Ovary (tissue), 9 donors: ENCODE results near the gene YTHDF1. TPM values are rescaled to one million over a fixed set of nuclear protein-coding genes. Genes with fewer than 3 reads are reported as not detected.

Experiments used
- DNase-seq, 5 donors: peaks; one replicate each; pipeline ENCODE4 v3.0.0-alpha.2; 2019 to 2020
- H3K27ac ChIP-seq, 2 donors: fragments of 200-600 bp; one replicate each; pipeline versions ENCODE4 v1.5.1 to v1.8.0; 2019 to 2022
- H3K27me3 ChIP-seq: fragments of 200-600 bp; one replicate; pipeline ENCODE4 v1.8.0; 2022
- H3K36me3 ChIP-seq: fragments of 200-600 bp; sonication (generic); one replicate; pipeline ENCODE4 v1.5.1; 2019
- H3K4me1 ChIP-seq: one replicate; pipeline ENCODE4 v1.8.1; 2013; ENCODE audit warnings: mild to moderate bottlenecking, moderate library complexity; ENCODE audit not compliant: insufficient read depth
- H3K4me3 ChIP-seq: fragments of 200-600 bp; sonication (generic); one replicate; pipeline ENCODE4 v1.5.1; 2017
- H3K9me3 ChIP-seq, 2 donors: fragments of 200-600 bp in 1 of 2; sonication (generic) in 1 of 2; one replicate each; pipeline versions ENCODE4 v1.5.1 to v1.8.1; 2013 to 2019; ENCODE audit warnings: mild to moderate bottlenecking in 1 of 2, moderate library complexity in 1 of 2
- CTCF ChIP-seq, 3 donors: fragments of 450-650 bp in 2 of 3; fragments of 200-600 bp in 1 of 3; IDR thresholded peaks; one replicate each; pipeline versions ENCODE4 v1.5.1 to v1.8.0; 2016 to 2022; ENCODE audit warnings: antibody characterized with exemption in 3 of 3, mild to moderate bottlenecking in 1 of 3
- EP300 ChIP-seq: sonication (generic); formaldehyde crosslinking; IDR thresholded peaks from one replicate; pipeline ENCODE4 v1.6.1; 2017; ENCODE audit warnings: antibody characterized with exemption
- POLR2A ChIP-seq: fragments of 450-650 bp; IDR thresholded peaks from one replicate; pipeline ENCODE4 v1.6.1; 2017; ENCODE audit warnings: antibody characterized with exemption, mild to moderate bottlenecking, moderate library complexity
- WGBS, 3 donors: extraction: QIAGEN DNeasy Blood & Tissue Kit in 1 of 3; methylation state at CpG; one replicate each; pipeline versions ENCODE4 v1.1.5 to v1.1.7; 2013 to 2017; 5-methylcytosine and 5-hydroxymethylcytosine counted together
- intact Hi-C, 4 donors: fragments of 100-400 bp; cut with DNase I; formaldehyde crosslinking; loops; one replicate each; pipeline versions ENCODE4 v1.11.0 to v1.15.1; 2022 to 2023
- polyA plus RNA-seq, 2 donors: library from polyadenylated mRNA; stranded (reverse); fragments of 200-250 nt in 1 of 2; fragments of 350-450 nt in 1 of 2; fragmentation: Illumina TruSeq in 1 of 2; extraction: RNeasy Lipid Tissue Mini Kit (QIAGEN cat#74804) in 1 of 2; gene quantifications; one replicate each; pipeline ENCODE4 v1.2.3, GENCODE V29; 2013 to 2014
- total RNA-seq, 7 donors: library from RNA; depleted of rRNA in 2 of 7; stranded (reverse); fragments of >200 nt in 2 of 7; fragmentation: NEBNext Ultra II Directional in 3 of 7; extraction: Animal tissue kit (Norgen Biotek cat#: 25700) in 3 of 7; gene quantifications; one replicate each; pipeline versions ENCODE4 v1.1.0 to v1.2.4, GENCODE V29; 2016 to 2023
- donor health status: DM: no; HTN: no; CAD: no; lungs with moderate emphysema.
- donor health status: DM: no; HTN: no; CAD: no.
- donor health status: Bipolar disorder and iron deficiency.
- donor health status: DM: yes; HTN: yes; CAD: no.
- donor health status: DM: no; HTN: no; CAD: no.
- donor health status: DM: yes; HTN: yes; CAD: no.

Gene YTHDF1
- total and polyA plus RNA-seq, 9 donors = 17.0 to 39.4 (median 30.5) TPM

DNA sequence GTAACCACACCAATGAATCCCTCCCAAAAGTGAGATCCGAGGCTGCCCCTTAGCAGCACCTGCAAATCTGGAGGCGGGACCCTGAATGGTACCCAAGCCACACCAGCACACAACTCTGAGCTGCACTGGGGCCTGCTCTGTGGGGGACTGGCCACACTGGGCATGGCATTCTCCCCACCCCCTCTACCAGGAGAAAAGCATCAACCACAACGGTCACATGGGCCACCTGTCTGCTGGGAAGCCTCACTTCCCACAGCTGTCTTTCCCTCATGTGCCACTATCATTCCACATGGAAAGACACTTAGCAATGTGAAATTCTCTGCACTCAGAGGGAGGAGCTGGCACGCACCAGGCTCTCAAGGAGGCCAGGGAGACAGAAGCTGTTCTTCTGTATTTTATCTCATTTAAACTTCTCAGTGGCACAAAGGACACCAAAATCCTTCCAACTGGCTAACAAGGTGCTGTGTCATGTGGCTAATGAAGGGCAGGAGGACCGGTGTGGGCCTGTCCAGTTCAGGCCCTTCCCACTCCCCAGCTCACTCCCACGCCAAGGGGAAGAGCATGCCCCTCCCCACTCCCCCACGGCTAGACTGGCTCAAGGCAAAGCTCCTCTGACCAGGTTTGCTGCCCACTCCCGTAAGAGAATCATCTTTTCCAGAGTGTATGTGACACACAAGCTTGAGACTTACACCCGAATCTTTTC, 19.0 kb downstream of the YTHDF1 start:
- WGBS, 3 donors = 46 to 60% (median 52%) methylated on average over 9 of the region's 9 CpGs
- H3K4me1 ChIP-seq = peaks cover 7% of the 10 kb centered on the region
- intact Hi-C loops = no loop called here

DNA sequence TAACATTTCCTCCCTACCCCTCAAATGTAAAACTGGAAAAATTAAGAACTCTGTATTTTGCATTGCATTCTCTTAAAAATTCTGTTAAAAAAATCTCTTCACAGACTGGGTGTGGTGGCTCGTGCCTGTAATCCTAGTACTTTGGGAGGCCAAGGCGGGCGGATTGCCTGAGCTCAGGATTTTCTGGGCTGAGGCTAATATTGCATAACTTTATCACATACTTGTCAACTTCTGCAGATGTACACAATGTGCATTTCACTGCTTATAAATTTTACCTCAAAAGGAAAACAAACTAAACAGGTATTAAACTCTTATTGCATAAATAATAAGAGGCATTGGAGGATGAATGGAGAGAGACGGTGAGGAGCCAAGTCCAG, 21.1 kb downstream of the YTHDF1 start:
- intact Hi-C loops = no loop called here
- Histone ChIP-seq H3K4me1 (peaks cover 7% of the 10 kb centered on the region), H3K9me3 (no peaks in the 10 kb centered on the region), H3K27ac (no peak overlapping the region), H3K36me3 (no peaks in the 10 kb centered on the region), H3K27me3 (no peaks in the 10 kb centered on the region), H3K4me3 (no peak overlapping the region)
- DNase-seq = no peak
- 94 to 97% (median 95%) methylated on average over 4 of the region's 4 CpGs for WGBS, 3 donors
- TF ChIP-seq EP300 (no peak), CTCF (IDR thresholded peaks at IDR 0.05) (no peak), POLR2A (no peak)

More for the DNA sequence above, 19.0 kb downstream of the YTHDF1 start:
- no peaks in the 10 kb centered on the region for H3K36me3 ChIP-seq
- no peak overlapping the region for H3K27ac ChIP-seq
- DNase-seq = peak in 1 of 5 donors; percentile 43
- H3K9me3 ChIP-seq = no peaks in the 10 kb centered on the region
- no peaks in the 10 kb centered on the region for H3K27me3 ChIP-seq
- TF ChIP-seq CTCF (IDR thresholded peaks at IDR 0.05) (no peak), POLR2A (no peak), EP300 (no peak)
- no peak overlapping the region for H3K4me3 ChIP-seq

DNA sequence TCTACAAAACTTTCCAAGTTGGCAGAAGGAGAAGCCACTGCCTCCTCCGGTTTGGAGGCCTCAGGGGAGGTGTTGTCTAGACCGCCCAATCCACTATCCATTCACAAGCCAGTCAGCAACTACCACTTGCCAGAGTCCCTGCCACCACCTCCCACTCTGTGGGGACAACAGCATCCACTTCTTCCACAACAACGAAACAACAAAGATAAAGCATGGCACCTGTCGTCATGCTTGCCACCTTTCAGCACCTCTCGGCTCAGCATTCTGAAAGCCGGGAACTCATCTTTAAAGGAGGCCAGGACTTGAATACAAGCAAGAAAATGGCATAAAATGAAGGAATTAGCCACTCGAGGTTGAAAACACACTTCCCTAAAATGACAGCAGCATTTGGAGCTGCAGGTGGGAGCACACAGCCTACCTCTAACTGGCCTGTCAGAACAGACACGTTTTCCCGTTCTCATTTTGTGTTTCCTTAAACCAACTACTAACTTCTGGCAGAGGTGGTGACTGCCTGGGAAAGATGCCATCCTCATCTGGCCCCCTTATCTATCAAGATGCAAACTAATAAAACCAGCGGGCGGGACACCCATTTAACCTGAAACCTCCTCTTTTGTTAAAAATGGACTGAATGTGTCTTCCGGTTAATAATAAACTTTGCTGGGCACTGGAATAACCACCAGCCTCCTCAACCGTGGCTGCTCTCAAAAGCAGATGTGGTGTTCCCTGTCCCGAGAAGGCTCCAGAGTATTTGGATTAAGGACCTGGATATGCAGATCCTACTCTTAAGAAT, 21.7 kb downstream of the YTHDF1 start:
- WGBS, 3 donors = 80 to 84% (median 84%) methylated on average over 14 of the region's 14 CpGs
- Histone ChIP-seq H3K27ac (no peak overlapping the region), H3K4me3 (no peak overlapping the region), H3K9me3 (no peaks in the 10 kb centered on the region), H3K27me3 (no peaks in the 10 kb centered on the region), H3K4me1 (peaks cover 7% of the 10 kb centered on the region), H3K36me3 (no peaks in the 10 kb centered on the region)
- no peak for DNase-seq
- no peak for TF ChIP-seq CTCF (IDR thresholded peaks at IDR 0.05)
- no peak for TF ChIP-seq POLR2A
- no peak for TF ChIP-seq EP300
- intact Hi-C loops = no loop called here

DNA sequence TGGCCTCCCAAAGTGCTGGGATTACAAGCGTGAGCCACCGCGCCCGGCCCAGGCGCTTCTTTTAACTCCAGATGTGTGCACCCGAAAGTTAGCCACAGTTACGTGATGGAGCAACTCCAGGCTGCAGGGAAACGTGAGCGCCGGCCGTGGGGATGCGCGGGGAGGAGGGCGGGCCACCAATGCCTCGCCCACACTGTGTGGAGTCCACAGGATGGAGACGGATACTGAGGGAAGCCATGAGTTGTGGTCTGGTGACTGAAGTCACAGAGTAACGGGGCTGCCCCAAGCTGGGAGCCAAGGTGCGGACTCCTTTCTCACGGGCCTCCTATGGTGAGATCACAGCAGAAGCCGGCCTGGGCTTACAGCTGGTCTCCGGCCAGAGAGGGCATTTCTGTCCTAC, 23.2 kb downstream of the YTHDF1 start:
- TF ChIP-seq CTCF (IDR thresholded peaks at IDR 0.05) = no peak
- no peak for TF ChIP-seq EP300
- TF ChIP-seq POLR2A = no peak
- no peak overlapping the region for H3K27ac ChIP-seq
- 87 to 92% (median 91%) methylated on average over 21 of the region's 21 CpGs for WGBS, 3 donors
- no peaks in the 10 kb centered on the region for H3K27me3 ChIP-seq
- H3K4me3 ChIP-seq = no peak overlapping the region
- intact Hi-C loops = no loop called here
- H3K9me3 ChIP-seq = no peaks in the 10 kb centered on the region
- no peaks in the 10 kb centered on the region for H3K36me3 ChIP-seq
- no peak for DNase-seq
- H3K4me1 ChIP-seq = peaks cover 4% of the 10 kb centered on the region
